SKM-1 treated with dmso at 0.1 percent for 144 hours (cell line): ENCODE measurements around the gene APBA1.
"Not testable (repeated sequence)": the region's sequence is repeated elsewhere in the genome, so short reads cannot be mapped to it uniquely, and the experiment has no call there.

Experiments used
- DNase-seq: peaks from one replicate; lab custom pipeline; 2025; ENCODE audit not compliant: unreplicated experiment; lab: John Stamatoyannopoulos, UW

APBA1 gene

GRCh38 chr9:69452110-69452782 is 219.9 kb downstream of the APBA1 start:
- no peak for DNase-seq

GRCh38 chr9:69446496-69446895 is 225.7 kb downstream of the APBA1 start:
- DNase-seq: no peak

GRCh38 chr9:69445251-69445650 is 226.9 kb downstream of the APBA1 start:
- DNase-seq: no peak

- DNase-seq: no peak
These were observed 227.4 kb downstream of the APBA1 start for GRCh38 chr9:69444791-69445190.

- no peak for DNase-seq
These were observed 228.2 kb downstream of the APBA1 start for GRCh38 chr9:69444021-69444420.

- DNase-seq: no peak
These were observed 229.0 kb downstream of the APBA1 start for GRCh38 chr9:69443178-69443577.

- DNase-seq: no peak
These were observed 229.7 kb downstream of the APBA1 start for GRCh38 chr9:69442486-69442885.

GRCh38 chr9:69440254-69440955 is 231.8 kb downstream of the APBA1 start:
- not testable (repeated sequence) for DNase-seq

GRCh38 chr9:69439654-69440053 is 232.5 kb downstream of the APBA1 start:
- DNase-seq: not testable (repeated sequence)

GRCh38 chr9:69433968-69434367 is 238.2 kb downstream of the APBA1 start:
- no peak for DNase-seq

GRCh38 chr9:69433392-69433791 is 238.8 kb downstream of the APBA1 start:
- DNase-seq: no peak

GRCh38 chr9:69432623-69433022 is 239.5 kb downstream of the APBA1 start:
- DNase-seq: no peak

GRCh38 chr9:69431777-69432176 is 240.4 kb downstream of the APBA1 start:
- DNase-seq: no peak

- DNase-seq: no peak
These were observed 241.0 kb downstream of the APBA1 start for GRCh38 chr9:69431203-69431602.

GRCh38 chr9:69430206-69430605 is 242.0 kb downstream of the APBA1 start:
- no peak for DNase-seq

GRCh38 chr9:69429281-69429680 is 242.9 kb downstream of the APBA1 start:
- DNase-seq: no peak

- no peak for DNase-seq
These were observed 244.0 kb downstream of the APBA1 start for GRCh38 chr9:69428017-69428785.

- DNase-seq: no peak
These were observed 244.9 kb downstream of the APBA1 start for GRCh38 chr9:69427286-69427685.

- no peak for DNase-seq
These were observed 246.9 kb downstream of the APBA1 start for GRCh38 chr9:69425136-69425801.

GRCh38 chr9:69421908-69422801 is 250.0 kb downstream of the APBA1 start:
- peak; percentile 11 for DNase-seq
